Right lobe of liver (tissue), 6 donors: ENCODE data around the gene PARVG. TPM values are rescaled to one million over a fixed set of nuclear protein-coding genes. Genes with fewer than 3 reads are reported as not detected.
A peak's percentile ranks its signal among the peaks of the same experiment; 100 is the strongest.

Experiments
- ATAC-seq, 4 donors: fragments of 200-7000 bp; cut with Tn5 transposase; one replicate each; pipeline ENCODE4 v1.9.1; 2020; ENCODE audit warnings: mild to moderate bottlenecking in 4 of 4, moderate library complexity in 4 of 4
- DNase-seq, 3 donors: peaks; one replicate each; pipeline ENCODE4 v3.0.0-alpha.2; 2020
- H3K27ac ChIP-seq, 3 donors: fragments of 200-600 bp; one replicate each; pipeline ENCODE4 v1.8.0; 2022
- H3K27me3 ChIP-seq, 2 donors: fragments of 200-600 bp; one replicate each; pipeline ENCODE4 v1.8.0; 2022
- H3K36me3 ChIP-seq, 4 donors: fragments of 200-600 bp; sonication (generic) in 1 of 4; one replicate each; pipeline versions ENCODE4 v1.5.1 to v1.8.0; 2017 to 2022; ENCODE audit warnings: control low read depth in 1 of 4
- H3K4me1 ChIP-seq, 4 donors: fragments of 200-600 bp; sonication (generic) in 1 of 4; one replicate each; pipeline versions ENCODE4 v1.5.1 to v1.8.0; 2017 to 2022; ENCODE audit warnings: control low read depth in 1 of 4
- H3K4me3 ChIP-seq, 3 donors: fragments of 200-600 bp; one replicate each; pipeline ENCODE4 v1.8.0; 2022
- H3K9me3 ChIP-seq, 4 donors: fragments of 200-600 bp; sonication (generic) in 1 of 4; one replicate each; pipeline versions ENCODE4 v1.5.1 to v1.8.0; 2017 to 2022; ENCODE audit warnings: control low read depth in 1 of 4
- POLR2A ChIP-seq: fragments of 450-650 bp; IDR thresholded peaks from one replicate; pipeline ENCODE4 v1.6.1; 2017; ENCODE audit warnings: antibody characterized with exemption, mild to moderate bottlenecking
- WGBS: methylation state at CpG from one replicate; pipeline ENCODE4 v1.1.6; 2018; ENCODE audit warnings: low coverage, low lambda C conversion rate; ENCODE audit not compliant: insufficient coverage; ENCODE audit errors: missing lambda C conversion rate; 5-methylcytosine and 5-hydroxymethylcytosine counted together
- intact Hi-C, 2 donors: fragments of 100-400 bp; cut with DNase I; formaldehyde crosslinking; loops; one replicate each; pipeline versions ENCODE4 v1.11.2 to v1.14.1; 2022
- total RNA-seq, 6 experiments: library from RNA; depleted of rRNA in 2 of 6; stranded (reverse); fragments of >200 nt in 2 of 6; fragmentation: NEBNext Ultra II Directional in 3 of 6; extraction: Animal tissue kit (Norgen Biotek cat#: 25700) in 3 of 6; gene quantifications; one replicate each; pipeline versions ENCODE4 v1.1.0 to v1.2.4, GENCODE V29; 2016 to 2023
- TF ChIP-seq, protein P1 (sequence below), 4 donors: fragments of 200-600 bp in 3 of 4; fragments of 450-650 bp in 1 of 4; IDR thresholded peaks; one replicate each; pipeline versions ENCODE4 v1.5.1 to v1.8.0; 2016 to 2022; ENCODE audit warnings: antibody characterized with exemption in 4 of 4, mild to moderate bottlenecking in 2 of 4
- donor health status: DM: no; HTN: yes; CAD: no.
- donor health status: DM: no; HTN: no; CAD: no.
- donor health status: DM: no; HTN: no; CAD: no.
- donor health status: DM: no; HTN: yes; CAD: no.
- donor health status: DM: no; HTN: yes; CAD: no.

Gene PARVG
- total RNA-seq, 6 experiments from 2014 or later, result 3.7 to 10.8 (median 7.9) TPM

- no peak for DNase-seq
- no peaks in the 10 kb centered on the region for H3K4me1 ChIP-seq
- no peak overlapping the region for H3K4me3 ChIP-seq
- no peaks in the 10 kb centered on the region for H3K36me3 ChIP-seq
- intact Hi-C loops, result no loop called here
- TF ChIP-seq, protein P1, sequence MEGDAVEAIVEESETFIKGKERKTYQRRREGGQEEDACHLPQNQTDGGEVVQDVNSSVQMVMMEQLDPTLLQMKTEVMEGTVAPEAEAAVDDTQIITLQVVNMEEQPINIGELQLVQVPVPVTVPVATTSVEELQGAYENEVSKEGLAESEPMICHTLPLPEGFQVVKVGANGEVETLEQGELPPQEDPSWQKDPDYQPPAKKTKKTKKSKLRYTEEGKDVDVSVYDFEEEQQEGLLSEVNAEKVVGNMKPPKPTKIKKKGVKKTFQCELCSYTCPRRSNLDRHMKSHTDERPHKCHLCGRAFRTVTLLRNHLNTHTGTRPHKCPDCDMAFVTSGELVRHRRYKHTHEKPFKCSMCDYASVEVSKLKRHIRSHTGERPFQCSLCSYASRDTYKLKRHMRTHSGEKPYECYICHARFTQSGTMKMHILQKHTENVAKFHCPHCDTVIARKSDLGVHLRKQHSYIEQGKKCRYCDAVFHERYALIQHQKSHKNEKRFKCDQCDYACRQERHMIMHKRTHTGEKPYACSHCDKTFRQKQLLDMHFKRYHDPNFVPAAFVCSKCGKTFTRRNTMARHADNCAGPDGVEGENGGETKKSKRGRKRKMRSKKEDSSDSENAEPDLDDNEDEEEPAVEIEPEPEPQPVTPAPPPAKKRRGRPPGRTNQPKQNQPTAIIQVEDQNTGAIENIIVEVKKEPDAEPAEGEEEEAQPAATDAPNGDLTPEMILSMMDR (IDR thresholded peaks at IDR 0.05), result no peak
- TF ChIP-seq POLR2A, result no peak
- H3K27me3 ChIP-seq, result no peaks in the 10 kb centered on the region
- no peaks in the 10 kb centered on the region for H3K9me3 ChIP-seq
- no peak for ATAC-seq
- WGBS, result 71% methylated on average over 1 of the region's 10 CpGs
- H3K27ac ChIP-seq, result peak overlapping the region in 1 of 3 donors; percentile 33
Observed at GRCh38 chr22:44173154-44173553, 7.6 kb upstream of the PARVG start.

DNA sequence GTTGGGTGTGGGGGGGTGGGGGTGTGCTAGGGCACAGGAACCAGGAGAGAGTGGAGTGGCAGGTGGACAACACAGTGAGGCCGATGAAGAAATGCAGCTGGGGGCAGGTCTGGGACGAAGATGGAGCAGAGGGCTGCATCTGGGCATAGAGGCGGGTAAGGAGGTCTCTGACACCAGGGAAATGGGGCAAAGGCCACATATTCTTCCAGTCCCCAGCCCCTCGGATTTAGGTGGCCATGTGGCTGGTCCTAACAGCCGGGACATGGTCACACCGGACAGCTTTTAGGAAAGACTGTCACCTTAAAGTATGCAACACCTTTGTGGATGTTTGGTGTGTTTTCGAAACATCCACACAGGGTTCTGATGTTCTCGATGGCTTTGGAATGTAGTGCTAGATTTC lies 5.0 kb upstream of the PARVG start:
- no peaks in the 10 kb centered on the region for H3K36me3 ChIP-seq
- H3K27me3 ChIP-seq, result no peaks in the 10 kb centered on the region
- no peak for DNase-seq
- H3K9me3 ChIP-seq, result no peaks in the 10 kb centered on the region
- no peaks in the 10 kb centered on the region for H3K4me1 ChIP-seq
- H3K4me3 ChIP-seq, result no peak overlapping the region
- no peak overlapping the region for H3K27ac ChIP-seq
- no peak for TF ChIP-seq POLR2A
- TF ChIP-seq, protein P1 (IDR thresholded peaks at IDR 0.05), result no peak
- intact Hi-C loops, result no loop called here
- 48% methylated on average over 7 of the region's 8 CpGs for WGBS
- no peak for ATAC-seq

GRCh38 chr22:44179196-44179988 lies 1.3 kb upstream of the PARVG start:
- DNase-seq, result no peak
- H3K27ac ChIP-seq, result no peak overlapping the region
- no peaks in the 10 kb centered on the region for H3K4me1 ChIP-seq
- H3K36me3 ChIP-seq, result no peaks in the 10 kb centered on the region
- no peaks in the 10 kb centered on the region for H3K27me3 ChIP-seq
- no peaks in the 10 kb centered on the region for H3K9me3 ChIP-seq
- TF ChIP-seq, protein P1 (IDR thresholded peaks at IDR 0.05), result no peak
- no peak for TF ChIP-seq POLR2A
- intact Hi-C loops, result no loop called here
- WGBS, result 42% methylated on average over 9 of the region's 10 CpGs
- ATAC-seq, result no peak
- no peak overlapping the region for H3K4me3 ChIP-seq

DNA sequence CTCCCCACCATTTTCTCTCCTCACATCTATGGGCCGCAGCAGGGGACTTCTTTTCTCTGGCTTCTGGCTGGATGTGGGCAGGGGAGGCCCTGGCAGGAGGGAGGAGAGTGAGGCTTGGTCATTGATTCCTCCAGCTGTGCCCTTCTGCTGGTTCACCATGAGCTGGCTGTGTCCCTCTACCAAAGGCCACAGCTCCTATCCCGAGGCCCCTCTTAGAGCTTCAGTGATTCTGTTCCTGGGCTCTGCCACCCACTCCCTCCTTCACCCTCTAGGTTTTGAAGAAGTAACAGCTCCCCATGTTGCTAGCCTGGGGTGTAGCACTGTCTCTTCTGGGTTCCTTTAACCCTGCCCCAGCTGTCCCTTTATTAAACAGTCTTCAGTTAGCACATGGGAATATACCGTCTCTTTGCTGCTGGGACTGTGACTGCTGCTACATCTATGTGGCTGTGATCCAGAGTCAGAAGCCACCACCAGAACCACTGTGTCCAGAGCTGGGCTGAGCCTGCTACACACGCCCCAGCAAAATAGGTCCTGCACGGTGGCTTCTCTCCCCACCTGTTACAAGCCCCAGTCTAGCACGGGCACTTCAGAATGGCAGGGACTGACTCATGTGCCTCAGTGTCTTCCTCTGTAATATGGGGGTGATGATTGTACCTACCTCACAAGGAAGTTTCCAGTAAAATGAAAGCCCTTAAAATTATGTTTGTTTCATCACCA lies 578 bp upstream of the PARVG start:
- Histone ChIP-seq H3K36me3 (no peaks in the 10 kb centered on the region), H3K27me3 (no peaks in the 10 kb centered on the region), H3K27ac (no peak overlapping the region), H3K9me3 (no peaks in the 10 kb centered on the region), H3K4me3 (no peak overlapping the region), H3K4me1 (no peaks in the 10 kb centered on the region)
- intact Hi-C loops, result no loop called here
- WGBS, result 50% methylated on average over 5 of the region's 6 CpGs
- ATAC-seq, result no peak
- DNase-seq, result no peak
- TF ChIP-seq, protein P1 (IDR thresholded peaks at IDR 0.05), result no peak
- no peak for TF ChIP-seq POLR2A
